Neural cell (in vitro differentiated cells): ENCODE data around the gene EYS. TPM values are rescaled to one million over a fixed set of nuclear protein-coding genes. Genes with fewer than 3 reads are reported as not detected.

ENCODE experiments used
- H2AFZ ChIP-seq: fragments of 200-600, 300-800 bp; sonication (generic), shearing (Covaris generic); 2 replicates; pipeline ENCODE4 v1.6.0; 2014; ENCODE audit warnings: low read depth, mild to moderate bottlenecking, antibody characterized with exemption, low read length, moderate library complexity
- H3F3A ChIP-seq: fragments of 200-600 bp; shearing (Covaris generic); 2 replicates; pipeline ENCODE4 v1.6.1; 2016; ENCODE audit warnings: mild to moderate bottlenecking, moderate library complexity, mixed read lengths, antibody characterized with exemption, low read length; ENCODE audit not compliant: insufficient read depth, poor library complexity, severe bottlenecking
- H3K27ac ChIP-seq: fragments of 200-600, 300-800 bp; sonication (generic), shearing (Covaris generic); 2 replicates; pipeline ENCODE4 v1.5.1; 2014; ENCODE audit warnings: mild to moderate bottlenecking, low read length, moderate library complexity
- H3K27me3 ChIP-seq: fragments of 300-800, 200-600 bp; sonication (generic), shearing (Covaris generic); 2 replicates; pipeline ENCODE4 v1.6.0; 2014; ENCODE audit warnings: mild to moderate bottlenecking, low read depth, low read length, moderate library complexity; ENCODE audit not compliant: insufficient read depth
- H3K36me3 ChIP-seq: fragments of 300-800, 200-600 bp; sonication (generic), shearing (Covaris generic); 2 replicates; pipeline ENCODE4 v1.5.1; 2014; ENCODE audit warnings: mild to moderate bottlenecking, antibody characterized with exemption, low read length, moderate library complexity; ENCODE audit not compliant: insufficient read depth
- H3K4me2 ChIP-seq: fragments of 300-800, 200-600 bp; sonication (generic), shearing (Covaris generic); 2 replicates; pipeline ENCODE4 v1.6.0; 2014; ENCODE audit warnings: mild to moderate bottlenecking, low read length
- H3K4me3 ChIP-seq: fragments of 300-800, 200-600 bp; sonication (generic), shearing (Covaris generic); 2 replicates; pipeline ENCODE4 v1.5.1; 2014; ENCODE audit warnings: mild to moderate bottlenecking, low read length, moderate library complexity
- H3K79me2 ChIP-seq: fragments of 200-600 bp; shearing (Covaris generic); replicated peaks from 2 replicates; pipeline ENCODE4 v1.6.0; 2014; ENCODE audit warnings: mild to moderate bottlenecking, low read length, moderate library complexity; ENCODE audit not compliant: insufficient read depth
- H3K9ac ChIP-seq: fragments of 300-800, 200-600 bp; sonication (generic), shearing (Covaris generic); 2 replicates; pipeline ENCODE4 v1.6.1; 2016; ENCODE audit warnings: mild to moderate bottlenecking, low read length, mixed read lengths
- H3K9me2 ChIP-seq: fragments of 200-600 bp; shearing (Covaris generic); 2 replicates; pipeline ENCODE4 v1.6.1; 2016; ENCODE audit warnings: mild to moderate bottlenecking, low read length, mixed read lengths; ENCODE audit not compliant: insufficient read depth
- H3K9me3 ChIP-seq: fragments of 200-600, 300-800 bp; sonication (generic), shearing (Covaris generic); 2 replicates; pipeline ENCODE4 v1.6.1; 2016; ENCODE audit warnings: mild to moderate bottlenecking, mixed run types, low read length, moderate library complexity, mixed read lengths
- H4K20me1 ChIP-seq: fragments of 200-600 bp; shearing (Covaris generic); 2 replicates; pipeline ENCODE4 v1.6.1; 2016; ENCODE audit warnings: mild to moderate bottlenecking, mixed run types; ENCODE audit not compliant: insufficient read depth
- CTCF ChIP-seq: fragments of 450-650 bp; IDR thresholded peaks from 2 replicates; pipeline ENCODE4 v1.5.1; 2014; ENCODE audit warnings: antibody characterized with exemption, mild to moderate bottlenecking, moderate library complexity; ENCODE audit not compliant: poor library complexity, severe bottlenecking
- EP300 ChIP-seq: fragments of 450-650 bp; conservative IDR thresholded peaks from 2 replicates; pipeline ENCODE4 v1.6.1; 2014; ENCODE audit warnings: antibody characterized with exemption, mild to moderate bottlenecking, moderate library complexity; ENCODE audit not compliant: poor library complexity, severe bottlenecking
- EZH2 ChIP-seq: fragments of 200-600, 300-800 bp; shearing (Covaris generic), sonication (generic); IDR thresholded peaks from 2 replicates; pipeline ENCODE4 v1.6.1; 2014; ENCODE audit warnings: antibody characterized with exemption, low read length, borderline replicate concordance, mild to moderate bottlenecking; ENCODE audit not compliant: insufficient read depth, poor library complexity, severe bottlenecking
- MXI1 ChIP-seq: fragments of 450-650 bp; conservative IDR thresholded peaks from 2 replicates; pipeline ENCODE4 v1.6.1; 2014; ENCODE audit warnings: antibody characterized with exemption, mild to moderate bottlenecking; ENCODE audit not compliant: poor library complexity, severe bottlenecking
- POLR2AphosphoS5 ChIP-seq: IDR thresholded peaks from 2 replicates; pipeline ENCODE4 v1.6.1; 2012
- RAD21 ChIP-seq: fragments of 450-650 bp; conservative IDR thresholded peaks from 2 replicates; pipeline ENCODE4 v1.6.1; 2014; ENCODE audit warnings: antibody characterized with exemption, mild to moderate bottlenecking, moderate library complexity
- SMC3 ChIP-seq: fragments of 450-650 bp; conservative IDR thresholded peaks from 2 replicates; pipeline ENCODE4 v1.6.1; 2014; ENCODE audit warnings: antibody characterized with exemption, mild to moderate bottlenecking, moderate library complexity; ENCODE audit not compliant: poor library complexity
- TAF1 ChIP-seq: IDR thresholded peaks from 2 replicates; pipeline ENCODE4 v1.6.1; 2012; ENCODE audit warnings: low read depth
- polyA plus RNA-seq: library from polyadenylated mRNA; depleted of rRNA; stranded (reverse); fragments of >200 nt; gene quantifications from 2 replicates; pipeline ENCODE4 v1.2.3, GENCODE V29; 2014
- TF ChIP-seq, protein P1 (sequence below): IDR thresholded peaks from 2 replicates; pipeline ENCODE4 v1.6.1; 2012; ENCODE audit warnings: borderline replicate concordance

EYS gene
- polyA plus RNA-seq, 1 donor from 2014 or later = 0.38 TPM

- no peak for TF ChIP-seq CTCF
These were observed 1011.0 kb downstream of the EYS start (continued) for GRCh38 chr6:64696053-64696452.

- H3K79me2 ChIP-seq = no peaks in the 10 kb centered on the region
- no peaks in the 10 kb centered on the region for H4K20me1 ChIP-seq
- no peak overlapping the region for H3K9ac ChIP-seq
- H3K9me2 ChIP-seq = no peaks in the 10 kb centered on the region
- H3K36me3 ChIP-seq = no peaks in the 10 kb centered on the region
- H3K9me3 ChIP-seq = peaks cover 7% of the 10 kb centered on the region
- no peak overlapping the region for H3K4me2 ChIP-seq
- TF ChIP-seq MXI1 (no peak), CTCF (no peak), SMC3 (no peak), POLR2AphosphoS5 (no peak), EP300 (no peak), RAD21 (no peak), EZH2 (no peak), TAF1 (no peak)
- TF ChIP-seq, protein P1, sequence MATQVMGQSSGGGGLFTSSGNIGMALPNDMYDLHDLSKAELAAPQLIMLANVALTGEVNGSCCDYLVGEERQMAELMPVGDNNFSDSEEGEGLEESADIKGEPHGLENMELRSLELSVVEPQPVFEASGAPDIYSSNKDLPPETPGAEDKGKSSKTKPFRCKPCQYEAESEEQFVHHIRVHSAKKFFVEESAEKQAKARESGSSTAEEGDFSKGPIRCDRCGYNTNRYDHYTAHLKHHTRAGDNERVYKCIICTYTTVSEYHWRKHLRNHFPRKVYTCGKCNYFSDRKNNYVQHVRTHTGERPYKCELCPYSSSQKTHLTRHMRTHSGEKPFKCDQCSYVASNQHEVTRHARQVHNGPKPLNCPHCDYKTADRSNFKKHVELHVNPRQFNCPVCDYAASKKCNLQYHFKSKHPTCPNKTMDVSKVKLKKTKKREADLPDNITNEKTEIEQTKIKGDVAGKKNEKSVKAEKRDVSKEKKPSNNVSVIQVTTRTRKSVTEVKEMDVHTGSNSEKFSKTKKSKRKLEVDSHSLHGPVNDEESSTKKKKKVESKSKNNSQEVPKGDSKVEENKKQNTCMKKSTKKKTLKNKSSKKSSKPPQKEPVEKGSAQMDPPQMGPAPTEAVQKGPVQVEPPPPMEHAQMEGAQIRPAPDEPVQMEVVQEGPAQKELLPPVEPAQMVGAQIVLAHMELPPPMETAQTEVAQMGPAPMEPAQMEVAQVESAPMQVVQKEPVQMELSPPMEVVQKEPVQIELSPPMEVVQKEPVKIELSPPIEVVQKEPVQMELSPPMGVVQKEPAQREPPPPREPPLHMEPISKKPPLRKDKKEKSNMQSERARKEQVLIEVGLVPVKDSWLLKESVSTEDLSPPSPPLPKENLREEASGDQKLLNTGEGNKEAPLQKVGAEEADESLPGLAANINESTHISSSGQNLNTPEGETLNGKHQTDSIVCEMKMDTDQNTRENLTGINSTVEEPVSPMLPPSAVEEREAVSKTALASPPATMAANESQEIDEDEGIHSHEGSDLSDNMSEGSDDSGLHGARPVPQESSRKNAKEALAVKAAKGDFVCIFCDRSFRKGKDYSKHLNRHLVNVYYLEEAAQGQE = no peak
- no peak overlapping the region for H3K4me3 ChIP-seq
- H3F3A ChIP-seq = no peaks in the 10 kb centered on the region
- no peak overlapping the region for H2AFZ ChIP-seq
- no peaks in the 10 kb centered on the region for H3K27me3 ChIP-seq
- no peak overlapping the region for H3K27ac ChIP-seq
These were observed 1012.7 kb downstream of the EYS start for GRCh38 chr6:64694356-64694755.

GRCh38 chr6:64691064-64691463 lies 1016.0 kb downstream of the EYS start:
- H3K9me3 ChIP-seq = peaks cover 5% of the 10 kb centered on the region
- no peaks in the 10 kb centered on the region for H3K9me2 ChIP-seq
- no peaks in the 10 kb centered on the region for H4K20me1 ChIP-seq
- no peaks in the 10 kb centered on the region for H3K27me3 ChIP-seq
- H3K9ac ChIP-seq = no peak overlapping the region
- H3K36me3 ChIP-seq = no peaks in the 10 kb centered on the region
- H3F3A ChIP-seq = no peaks in the 10 kb centered on the region
- H3K27ac ChIP-seq = no peak overlapping the region
- no peak overlapping the region for H3K4me2 ChIP-seq
- H2AFZ ChIP-seq = no peak overlapping the region
- TF ChIP-seq POLR2AphosphoS5 (no peak), TAF1 (no peak), RAD21 (no peak), SMC3 (no peak), CTCF (no peak), EP300 (no peak), MXI1 (no peak), EZH2 (no peak)
- TF ChIP-seq, protein P1 = no peak
- no peaks in the 10 kb centered on the region for H3K79me2 ChIP-seq
- H3K4me3 ChIP-seq = no peak overlapping the region
